Globus pallidus (tissue), 1 donor: ENCODE results near the gene OR2M3.
"Not testable (repeated sequence)": the region's sequence is repeated elsewhere in the genome, so short reads cannot be mapped to it uniquely, and the experiment has no call there.

ENCODE experiments used
- DNase-seq: peaks from one replicate; pipeline ENCODE4 v3.0.0-alpha.2; 2015; ENCODE audit warnings: low spot score

Gene OR2M3

GRCh38 chr1:248196965-248197364 lies at the start of gene OR2M3:
OR2M3 (plus strand) TSS chr1:248197265; CDS start chr1:248203068, 5,803 bp downstream.
- no peak for DNase-seq

DNA sequence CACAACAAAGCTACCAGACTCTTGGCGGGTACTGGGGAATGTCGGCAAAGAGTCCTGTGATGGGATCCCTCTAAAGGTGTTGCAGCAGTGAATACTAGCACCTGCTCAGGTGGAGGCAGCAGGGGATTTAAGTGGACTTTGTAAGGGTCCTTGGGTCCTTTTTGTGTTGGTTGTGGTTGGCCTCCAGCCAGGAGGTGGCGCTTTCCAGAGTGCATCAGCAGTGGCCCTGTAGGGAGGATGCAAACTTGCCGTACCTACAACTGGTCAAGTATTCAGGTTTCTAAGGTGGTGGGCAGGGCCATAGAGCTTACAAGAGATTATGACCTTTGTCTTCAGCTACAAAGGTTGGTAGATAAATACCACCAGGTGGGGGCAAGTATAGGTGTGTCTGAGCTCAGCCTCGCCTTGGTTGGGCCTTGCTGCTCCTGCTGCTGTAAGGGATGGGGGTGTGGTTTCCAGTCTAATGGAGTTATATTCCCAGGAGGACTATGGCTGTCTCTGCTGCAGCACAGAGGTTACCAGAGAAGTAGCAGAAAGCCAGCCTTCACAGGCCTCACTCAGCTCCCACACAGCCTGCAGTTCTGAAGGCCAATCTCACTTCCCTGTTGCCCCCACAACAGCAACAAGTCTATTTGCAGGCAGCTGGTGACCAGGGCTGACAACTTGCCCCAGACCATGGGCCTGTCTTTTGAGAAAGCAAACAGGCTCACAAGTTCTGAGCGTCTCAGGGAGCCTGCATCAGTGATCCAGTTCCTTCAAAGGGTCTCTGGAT lies 44.8 kb upstream of the OR2M3 start:
- DNase-seq: no peak

- no peak for DNase-seq
These were observed 41.1 kb upstream of the OR2M3 start for GRCh38 chr1:248155927-248156326.

DNA sequence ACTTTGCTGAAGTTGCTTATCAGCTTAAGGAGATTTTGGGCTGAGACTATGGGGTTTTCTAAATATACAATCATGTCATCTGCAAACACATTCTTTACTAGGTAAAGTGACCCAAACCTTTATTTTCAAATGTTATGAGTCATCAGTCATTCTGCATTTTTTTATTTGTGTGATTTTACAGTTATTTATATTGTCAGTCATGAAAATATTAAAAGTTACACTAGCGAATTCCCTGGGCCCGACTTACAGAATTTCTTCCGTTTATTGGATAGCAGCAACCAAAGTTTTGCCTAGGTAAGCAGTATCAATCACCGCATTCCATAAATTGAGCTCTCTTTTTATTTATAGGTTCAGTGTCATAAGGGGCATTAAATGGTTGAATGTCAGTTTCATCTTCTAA lies 38.3 kb upstream of the OR2M3 start:
- DNase-seq: no peak

DNA sequence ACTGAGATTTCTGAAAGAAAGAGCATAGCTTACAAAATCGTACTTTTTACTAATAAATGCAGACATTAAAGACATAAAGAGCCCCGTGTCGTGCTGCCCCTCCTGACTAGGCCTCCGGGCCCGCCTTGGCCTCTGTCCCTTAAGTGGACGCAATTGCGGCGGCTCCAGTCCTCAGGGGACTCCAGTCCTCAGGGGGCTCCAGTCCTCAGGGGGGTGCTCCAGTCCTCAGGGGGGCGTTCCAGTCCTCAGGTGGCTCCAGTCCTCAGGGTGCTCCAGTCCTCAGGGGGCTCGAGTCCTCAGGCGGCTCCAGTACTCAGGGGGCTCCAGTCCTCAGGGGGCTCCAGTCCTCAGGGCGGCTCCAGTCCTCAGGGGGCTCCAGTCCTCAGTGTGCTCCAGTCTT lies 33.0 kb upstream of the OR2M3 start:
- no peak for DNase-seq

DNA sequence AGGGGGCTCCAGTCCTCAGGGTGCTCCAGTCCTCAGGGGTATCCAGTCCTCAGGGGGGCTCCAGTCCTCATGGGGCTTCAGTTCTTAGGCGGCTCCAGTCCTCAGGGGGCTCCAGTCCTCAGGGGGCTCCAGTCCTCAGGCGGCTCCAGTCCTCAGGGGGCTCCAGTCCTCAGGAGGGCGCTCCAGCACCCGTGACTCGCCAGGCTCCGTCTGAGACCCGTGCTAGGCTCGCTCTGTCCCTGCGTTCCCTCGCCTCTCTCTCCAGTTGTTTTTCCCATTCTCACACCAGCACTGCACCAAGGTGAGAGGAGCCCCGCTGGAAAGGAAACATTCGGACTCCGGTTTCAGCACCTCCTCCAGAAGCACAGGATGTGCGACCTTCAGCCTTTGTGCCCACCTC lies 31.9 kb upstream of the OR2M3 start:
- DNase-seq: no peak

DNA sequence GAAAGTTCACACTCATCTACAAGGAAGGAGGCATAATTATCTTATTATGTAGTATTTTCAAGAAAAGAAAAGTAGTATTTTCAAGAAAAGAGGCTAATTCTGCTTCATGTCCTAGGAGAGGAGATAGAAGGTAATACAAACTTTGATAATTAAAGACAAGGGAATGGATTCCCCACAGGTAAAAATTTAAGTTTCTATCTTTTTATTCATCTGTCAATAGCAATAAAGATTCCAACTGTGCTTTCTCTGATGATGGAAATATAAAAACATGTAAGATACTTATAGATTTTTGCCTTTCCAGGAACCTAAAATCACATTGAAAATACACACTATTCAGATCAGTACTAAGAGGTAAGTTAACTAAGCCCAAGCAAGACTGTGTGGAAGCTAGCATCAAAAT lies 22.5 kb upstream of the OR2M3 start, which contains the start of gene OR2M2:
TSS of gene OR2M2 (plus strand) at position 301 of the 400 bp plus-strand sequence. CDS start 5,165 bp downstream, outside the sequence.
- no peak for DNase-seq

- no peak for DNase-seq
These were observed 13.1 kb upstream of the OR2M3 start for GRCh38 chr1:248183996-248184395.

DNA sequence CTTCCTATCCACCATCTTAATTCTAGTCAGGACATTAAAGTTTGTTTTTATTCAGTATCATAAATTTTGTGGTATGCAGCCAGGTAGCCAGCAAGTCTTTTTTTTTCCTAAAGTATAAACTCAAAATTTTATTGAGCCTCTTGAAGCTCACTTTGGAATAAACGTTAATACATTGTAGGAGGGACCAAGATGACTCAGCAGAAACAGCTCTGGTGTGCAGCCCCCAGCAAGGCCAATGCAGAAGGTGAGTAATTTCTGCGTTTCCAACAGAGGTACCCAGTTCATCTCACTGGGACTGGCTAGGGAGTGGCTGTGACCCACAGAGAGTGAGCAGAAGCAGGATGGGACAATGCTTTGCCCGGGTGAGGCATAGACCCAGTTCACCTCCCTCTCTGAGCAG lies 9.7 kb upstream of the OR2M3 start:
- no peak for DNase-seq

- no peak for DNase-seq
These were observed 8.0 kb upstream of the OR2M3 start for GRCh38 chr1:248189026-248189425.

DNA sequence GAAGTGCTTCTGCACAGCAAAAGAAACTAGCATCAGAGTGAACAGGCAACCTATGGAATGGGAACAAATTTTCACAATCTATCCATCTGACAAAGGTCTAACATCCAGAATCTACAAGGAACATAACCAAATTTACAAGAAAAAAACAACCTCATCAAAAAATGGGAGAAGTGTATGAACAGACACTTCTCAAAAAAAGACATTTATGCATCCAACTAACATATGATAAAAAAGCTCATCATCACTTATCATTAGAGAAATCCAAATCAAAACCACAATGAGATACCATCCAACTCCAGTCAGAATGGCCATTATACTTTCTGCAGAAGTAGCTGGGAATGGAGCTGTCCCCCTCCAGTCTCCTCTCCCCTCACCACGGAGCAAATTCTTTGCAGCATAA lies 2.9 kb upstream of the OR2M3 start:
- no peak for DNase-seq

GRCh38 chr1:248215880-248216279 lies 18.8 kb downstream of the OR2M3 start:
- DNase-seq: no peak

GRCh38 chr1:248225537-248225936 lies 28.5 kb downstream of the OR2M3 start:
- no peak for DNase-seq

DNA sequence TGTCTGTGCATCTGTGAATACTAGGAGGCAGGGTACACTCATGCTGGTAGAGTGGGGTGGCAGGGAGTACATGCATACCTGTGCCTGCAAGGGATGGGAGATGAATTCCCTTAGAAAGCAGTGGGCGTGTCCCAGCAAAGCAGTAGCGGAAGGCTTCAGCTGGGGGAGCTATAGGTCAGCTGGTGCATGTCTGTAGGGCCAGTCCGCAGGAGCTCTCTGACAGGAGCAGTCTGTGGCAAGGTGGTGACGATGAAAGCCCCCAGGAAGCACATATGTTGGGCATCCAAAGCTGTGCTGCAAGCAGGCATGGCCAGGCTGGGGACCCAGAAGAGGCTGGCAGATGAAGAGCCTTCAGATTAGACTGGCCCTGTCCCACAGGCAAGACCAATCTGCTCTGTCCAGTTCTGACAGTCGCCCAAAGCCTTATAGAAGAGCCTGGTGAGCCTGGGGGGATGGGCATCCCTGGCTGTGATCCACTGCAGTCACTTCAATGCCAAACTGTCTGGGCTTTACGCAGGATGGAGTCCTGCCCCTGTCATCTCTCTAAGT lies 32.4 kb downstream of the OR2M3 start:
- no peak for DNase-seq

DNA sequence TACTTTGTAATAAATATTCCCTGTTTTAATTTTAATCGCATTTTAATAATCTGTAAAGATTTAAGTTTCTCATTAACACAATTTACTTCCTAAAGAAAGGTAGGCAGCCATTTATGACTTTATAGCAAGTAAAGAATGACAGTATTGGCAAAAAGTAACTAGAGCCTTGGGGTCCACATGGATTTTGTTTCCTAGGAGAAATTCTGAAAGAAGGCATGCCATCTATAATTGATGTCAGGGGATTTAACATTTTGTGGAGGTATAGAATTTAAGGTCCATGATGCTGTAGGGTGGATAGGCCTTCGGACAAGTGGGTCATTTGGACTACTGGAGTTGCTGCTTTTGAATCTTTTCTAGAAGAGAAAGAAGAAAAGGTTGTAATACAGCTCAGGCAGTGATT lies 34.1 kb downstream of the OR2M3 start, which contains the start of gene OR2M4:
TSS of gene OR2M4 (plus strand) at position 301 of the 400 bp plus-strand sequence. CDS start 7,512 bp downstream, outside the sequence.
- no peak for DNase-seq

GRCh38 chr1:248239478-248239877 lies 42.4 kb downstream of the OR2M3 start:
- DNase-seq: no peak

DNA sequence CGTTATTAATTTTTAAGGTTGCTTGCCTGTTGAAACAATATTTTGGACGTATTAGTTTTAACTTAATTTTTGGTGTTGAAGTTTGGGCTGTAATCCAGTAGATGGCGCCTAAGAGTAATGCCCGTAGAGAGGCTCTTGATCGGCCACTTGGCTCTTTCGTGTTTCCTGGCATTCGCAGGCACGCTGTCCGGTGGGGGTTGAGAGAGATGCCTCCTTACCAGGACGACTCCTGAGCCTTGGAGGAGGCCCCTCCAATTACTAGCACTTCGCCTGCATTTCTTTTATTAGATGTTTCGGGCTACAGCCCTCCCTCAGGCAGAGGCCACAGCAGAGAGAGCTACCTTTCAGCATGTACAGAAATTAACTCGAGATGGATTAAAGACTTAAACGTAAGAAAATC lies 46.1 kb downstream of the OR2M3 start:
- peak; percentile 59 for DNase-seq

GRCh38 chr1:248259309-248259708 lies 62.2 kb downstream of the OR2M3 start:
- DNase-seq: not testable (repeated sequence)
